ENCODE measurements around the gene ADAMTS17.
A peak's percentile ranks its signal among the peaks of the same experiment; 100 is the strongest.

Gene ADAMTS17

DNA sequence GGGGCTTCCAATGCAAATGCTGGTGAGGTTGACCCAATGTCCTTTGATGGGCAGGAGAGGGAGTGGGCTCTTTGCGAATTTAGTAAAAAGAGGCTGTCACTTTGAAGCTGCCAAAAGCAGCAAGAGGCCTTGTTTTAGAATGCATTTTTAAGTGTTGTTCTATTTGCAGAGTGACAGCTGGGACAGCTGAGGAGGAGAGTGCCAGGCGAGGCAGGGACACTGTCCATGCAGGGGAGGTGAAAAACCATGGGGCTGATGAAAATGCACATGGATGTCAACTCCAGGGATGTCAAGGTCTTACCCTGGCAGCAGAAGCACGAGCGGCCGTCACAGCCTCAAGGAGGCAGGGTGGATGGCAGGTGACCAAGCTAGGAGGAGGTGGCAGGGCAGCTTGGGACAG, 279.8 kb downstream of the ADAMTS17 start:
- DNase-seq: no peak

DNA sequence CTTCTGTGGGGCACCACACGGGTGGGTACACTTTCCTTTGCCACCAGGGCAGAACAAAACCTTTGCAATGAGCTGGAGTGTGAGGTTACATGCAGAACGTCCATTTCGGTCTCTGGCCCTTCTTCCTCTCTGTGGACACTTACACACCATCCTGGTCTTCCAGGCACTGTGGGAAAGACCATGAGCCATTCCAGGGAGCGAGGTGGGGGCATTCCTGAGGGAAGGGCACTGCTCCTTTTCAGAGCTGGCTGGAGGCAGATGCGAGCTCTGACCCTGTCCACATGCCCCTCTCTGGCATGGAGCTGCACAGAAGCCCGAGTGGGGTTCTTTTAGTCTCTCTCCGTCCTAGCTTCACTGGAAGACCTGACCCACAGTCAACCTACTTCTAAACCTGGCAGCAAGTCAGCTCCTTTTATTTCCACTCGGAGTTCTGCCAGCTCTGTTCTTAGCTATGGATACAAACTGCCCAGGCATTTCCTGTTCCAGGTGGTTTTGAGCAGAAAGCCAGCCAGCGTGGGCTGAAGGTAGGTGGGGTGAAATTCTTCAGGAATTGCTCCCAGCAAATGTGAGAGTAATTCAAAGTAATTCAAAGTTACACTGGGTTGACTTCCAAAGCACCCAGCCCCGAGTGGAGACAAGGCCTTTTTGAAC, 281.4 kb downstream of the ADAMTS17 start:
- DNase-seq: peak in 1 of 2 experiments; percentile 39

DNA sequence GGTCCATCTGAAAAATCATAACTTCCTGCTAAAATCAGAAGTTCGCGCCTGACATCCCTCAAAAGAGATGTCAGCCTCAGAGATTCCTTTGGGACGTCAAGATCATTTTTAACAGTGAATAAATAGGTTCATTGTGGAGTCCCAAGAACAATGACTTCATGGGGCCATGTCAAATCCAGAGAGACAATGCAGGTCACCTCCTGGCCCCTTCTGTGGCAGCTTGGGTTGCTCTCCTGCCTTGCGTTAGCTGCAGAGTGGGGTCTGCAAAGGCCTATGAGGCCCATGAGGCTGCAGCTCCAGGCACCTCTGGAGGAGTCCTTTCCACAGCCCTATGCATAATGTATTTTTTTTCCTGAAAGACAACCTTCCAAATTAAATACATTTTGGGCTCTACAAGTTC, 282.3 kb downstream of the ADAMTS17 start:
- DNase-seq: no peak

DNA sequence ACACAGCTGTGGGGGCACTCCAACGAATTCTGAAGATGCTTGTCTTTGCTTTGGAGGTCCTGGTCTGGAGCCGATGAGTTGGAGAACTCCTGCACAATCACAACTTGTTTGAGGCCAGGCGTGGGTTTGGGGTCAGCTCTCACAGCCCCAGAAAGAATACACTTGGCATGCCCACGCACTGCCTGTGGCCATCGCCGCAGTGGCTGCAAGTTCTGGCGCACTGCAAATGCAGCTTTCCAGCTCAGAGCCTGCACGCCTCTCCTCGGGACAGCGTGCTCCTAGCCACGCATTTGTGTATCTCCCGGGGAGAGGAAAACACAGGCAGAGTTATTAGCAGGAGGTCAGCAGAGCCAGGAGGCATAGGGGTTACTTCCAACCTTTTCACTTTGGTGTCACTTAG, 282.7 kb downstream of the ADAMTS17 start:
- no peak for DNase-seq

DNA sequence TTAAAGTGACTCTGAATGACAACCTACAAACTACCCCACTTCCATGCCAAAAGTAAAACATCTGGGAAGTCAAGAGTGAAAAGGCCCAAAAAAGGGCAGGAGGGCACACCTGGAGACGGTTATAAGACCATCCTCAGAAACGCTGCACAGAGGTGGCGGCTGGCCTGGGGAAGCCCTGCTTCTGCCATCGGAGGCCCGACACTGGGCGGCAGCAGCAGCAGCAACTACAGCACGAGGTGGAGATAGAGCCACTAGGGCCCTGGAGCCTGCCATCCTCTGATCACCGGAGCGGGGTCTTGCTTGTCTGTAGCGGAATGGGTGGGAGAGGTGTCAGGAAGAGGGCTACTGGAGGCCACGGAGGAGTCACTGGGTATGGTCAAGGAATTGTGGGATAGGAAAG, 283.3 kb downstream of the ADAMTS17 start:
- DNase-seq: no peak

DNA sequence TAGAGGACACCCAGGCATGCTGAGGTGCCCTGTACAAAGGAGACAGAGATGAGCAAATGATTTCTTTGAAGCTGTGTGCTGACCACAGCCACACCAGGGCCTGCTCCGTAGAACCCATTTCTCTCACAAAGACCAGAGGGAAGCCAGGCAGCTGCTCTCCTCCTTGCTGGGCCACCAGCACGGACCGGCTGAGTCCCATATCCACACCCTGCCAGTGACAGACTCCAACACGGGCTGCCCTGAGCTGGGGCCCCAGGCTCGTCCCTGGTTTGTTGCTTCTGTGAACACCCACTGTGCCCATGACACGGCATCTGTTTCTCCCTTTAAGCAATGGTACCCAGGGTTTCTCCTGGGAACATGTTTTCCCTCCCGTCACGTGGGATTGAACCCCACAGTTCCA, 284.5 kb downstream of the ADAMTS17 start:
- no peak for DNase-seq

DNA sequence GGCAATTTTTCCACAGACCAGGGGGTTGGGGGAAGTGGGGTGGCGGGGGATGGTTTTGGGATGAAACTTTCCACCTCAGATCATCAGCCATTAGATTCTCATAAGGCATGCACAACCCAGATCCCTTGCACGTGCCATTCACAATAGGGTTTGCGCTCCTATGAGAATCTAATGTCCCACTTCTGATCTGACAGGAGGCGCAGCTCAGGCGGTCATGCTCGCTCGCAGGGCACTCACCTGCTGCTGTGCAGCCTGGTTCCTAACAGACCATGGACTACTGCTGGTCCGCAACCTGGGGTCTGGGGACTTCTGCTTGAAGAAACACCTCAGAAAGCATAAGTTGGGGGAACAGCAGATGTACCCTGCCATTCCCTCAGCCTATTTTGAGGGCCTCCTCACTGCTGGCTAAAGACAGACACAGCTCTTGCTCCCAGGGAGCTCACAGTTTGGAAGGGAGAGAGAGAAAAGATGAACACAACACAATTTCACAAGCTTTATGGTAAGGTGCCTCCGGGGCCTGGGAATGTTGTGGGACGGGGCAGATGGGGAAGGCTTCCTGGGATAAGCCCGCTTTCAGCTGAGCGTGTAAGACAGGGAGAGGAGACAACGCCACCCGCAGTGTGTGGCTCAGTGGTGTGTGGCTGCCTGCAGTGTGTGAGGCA, 285.2 kb downstream of the ADAMTS17 start:
- no peak for DNase-seq

DNA sequence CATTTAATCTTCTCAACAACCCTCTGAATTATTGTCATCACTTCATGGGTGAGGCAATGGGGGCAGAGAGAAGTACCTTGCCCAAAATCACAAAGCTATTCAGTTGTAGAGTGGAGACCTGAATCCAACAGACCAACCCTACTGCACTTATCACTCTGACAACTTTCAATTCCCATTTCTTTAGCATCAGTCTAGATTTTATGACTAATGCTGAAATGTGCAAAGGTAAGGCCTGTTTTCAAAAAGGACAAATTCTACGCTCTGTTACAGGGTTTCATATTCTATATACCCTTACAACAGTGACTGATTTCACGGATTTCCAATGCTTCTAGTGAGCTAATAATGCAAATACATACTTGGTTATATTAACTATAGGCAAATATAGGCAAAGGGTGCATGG, 286.0 kb downstream of the ADAMTS17 start:
- DNase-seq: no peak

DNA sequence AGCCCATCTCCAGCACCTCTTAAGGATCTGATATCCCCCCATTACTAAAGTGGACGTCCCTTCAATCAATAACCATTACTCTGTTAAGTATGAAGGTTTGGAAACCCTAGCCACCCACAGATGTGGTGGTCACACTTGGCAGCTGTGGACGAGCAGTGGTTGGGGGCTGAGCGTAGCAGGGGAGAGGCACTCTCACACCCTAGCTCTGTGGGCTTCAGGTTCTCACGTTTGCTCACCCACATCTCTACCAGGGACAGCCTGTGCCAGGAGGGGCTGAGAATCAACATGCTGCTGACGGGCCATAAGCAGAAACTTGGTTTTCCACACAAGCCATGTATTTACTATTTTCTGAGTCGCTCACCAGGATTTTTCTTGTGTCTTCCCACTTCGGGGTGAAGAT, 287.2 kb downstream of the ADAMTS17 start:
- DNase-seq: no peak

DNA sequence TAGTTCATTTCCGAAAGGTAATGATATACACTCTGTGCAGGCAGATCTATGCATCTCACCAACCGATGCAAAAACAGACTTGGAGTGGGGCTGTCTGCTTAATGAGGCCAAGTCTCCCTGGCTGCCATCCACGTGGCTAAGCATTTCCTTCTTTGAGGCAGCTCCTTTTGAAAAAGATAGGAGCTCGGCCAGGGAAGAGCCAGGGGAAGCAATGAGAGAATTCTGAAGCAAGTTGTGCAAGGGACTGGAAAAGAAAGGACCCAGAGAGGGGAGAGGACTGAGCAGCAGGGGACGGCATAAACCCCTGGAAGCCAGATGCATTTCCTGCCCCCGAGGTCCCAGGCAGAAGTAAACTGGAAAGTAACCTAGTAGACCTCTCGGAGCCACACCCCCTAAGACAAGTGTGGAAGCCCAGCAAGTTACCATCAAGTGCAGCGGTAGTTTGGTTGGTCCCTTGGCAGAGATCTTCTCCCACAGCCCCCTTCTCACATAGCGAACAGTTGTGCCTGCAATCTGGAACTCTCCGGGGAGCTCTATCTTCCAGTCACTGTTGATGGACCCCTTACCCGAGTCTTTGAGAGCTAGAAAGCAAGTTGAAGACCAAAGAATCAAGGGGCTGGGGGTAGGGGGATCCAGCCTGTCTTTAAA, 288.2 kb downstream of the ADAMTS17 start:
- no peak for DNase-seq

DNA sequence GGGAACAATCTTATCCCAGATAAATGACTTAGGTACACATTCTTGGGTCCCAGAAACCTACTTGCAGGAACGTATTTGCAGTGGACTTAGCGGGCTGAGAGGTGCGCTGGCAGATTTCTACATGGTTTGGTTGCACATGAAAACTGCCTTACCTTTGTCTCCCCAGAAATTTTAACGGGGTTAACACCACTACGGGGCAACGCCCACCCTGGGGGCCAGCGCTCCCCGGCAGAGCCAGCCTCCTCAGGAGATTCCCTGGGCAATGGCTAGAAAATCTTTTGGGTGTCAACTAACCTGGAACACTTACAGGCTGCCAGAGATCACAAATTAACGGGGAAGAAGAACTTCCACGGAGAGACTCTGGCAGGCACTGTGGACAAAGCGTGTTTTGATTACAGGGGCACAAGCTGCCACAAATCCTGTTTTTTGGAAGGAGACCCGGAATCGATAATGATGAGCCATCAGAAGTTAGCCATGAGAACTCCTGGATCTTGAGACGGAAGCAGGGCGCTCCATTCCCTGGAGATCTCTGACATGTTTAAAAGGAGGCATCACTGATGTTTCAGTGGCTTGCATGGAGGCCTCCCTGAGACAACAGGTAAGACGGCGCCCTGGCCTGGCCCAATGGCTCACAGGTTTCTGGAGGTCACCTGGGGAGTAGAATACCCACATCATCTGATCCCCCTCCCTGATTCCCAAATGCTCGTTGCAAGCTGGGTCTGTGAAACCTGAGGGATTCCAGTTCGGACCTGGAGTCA, 288.9 kb downstream of the ADAMTS17 start:
- DNase-seq: no peak

DNA sequence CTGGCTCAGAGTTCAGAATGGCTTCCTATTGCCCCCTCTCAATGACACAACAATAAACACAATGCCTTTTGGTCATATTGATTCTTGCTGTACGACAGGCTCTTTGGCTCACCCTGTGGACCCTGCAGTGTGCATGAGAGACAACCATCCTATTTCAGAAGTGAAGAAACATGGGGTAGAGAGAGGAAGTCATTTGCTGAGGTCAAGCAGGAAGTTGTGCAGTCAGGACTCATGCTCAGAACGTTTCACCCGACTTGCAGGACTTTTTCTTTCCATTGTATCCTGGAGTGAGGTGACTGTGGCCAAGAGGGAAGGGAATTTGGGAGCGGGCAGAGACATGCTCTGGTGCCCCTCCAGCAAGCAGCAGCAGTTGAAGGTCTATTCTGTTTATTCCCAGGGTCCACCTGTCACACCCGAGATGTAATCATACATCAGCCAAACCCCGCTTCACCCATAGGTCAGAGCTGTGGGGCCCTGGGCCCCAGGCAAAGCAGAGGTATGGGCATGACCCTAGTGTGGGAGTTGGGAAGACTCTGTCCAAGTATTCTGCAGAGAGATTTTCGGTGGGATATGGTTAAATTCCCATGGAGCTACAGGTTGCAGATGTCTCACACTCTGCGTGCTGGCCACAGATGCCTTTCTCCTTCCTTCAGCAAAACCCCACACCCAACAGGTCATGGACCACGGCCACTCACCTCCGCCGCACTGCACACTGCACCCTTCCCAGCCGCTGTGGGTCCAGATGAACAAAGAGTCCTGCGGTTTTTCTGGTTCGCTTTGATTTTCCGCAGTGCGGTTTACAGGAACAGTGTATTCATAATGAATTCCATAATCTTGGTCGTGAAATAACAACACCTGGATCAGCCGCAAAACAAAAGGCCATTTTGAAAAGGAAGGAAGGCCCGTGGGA, 290.6 kb downstream of the ADAMTS17 start:
- no peak for DNase-seq

DNA sequence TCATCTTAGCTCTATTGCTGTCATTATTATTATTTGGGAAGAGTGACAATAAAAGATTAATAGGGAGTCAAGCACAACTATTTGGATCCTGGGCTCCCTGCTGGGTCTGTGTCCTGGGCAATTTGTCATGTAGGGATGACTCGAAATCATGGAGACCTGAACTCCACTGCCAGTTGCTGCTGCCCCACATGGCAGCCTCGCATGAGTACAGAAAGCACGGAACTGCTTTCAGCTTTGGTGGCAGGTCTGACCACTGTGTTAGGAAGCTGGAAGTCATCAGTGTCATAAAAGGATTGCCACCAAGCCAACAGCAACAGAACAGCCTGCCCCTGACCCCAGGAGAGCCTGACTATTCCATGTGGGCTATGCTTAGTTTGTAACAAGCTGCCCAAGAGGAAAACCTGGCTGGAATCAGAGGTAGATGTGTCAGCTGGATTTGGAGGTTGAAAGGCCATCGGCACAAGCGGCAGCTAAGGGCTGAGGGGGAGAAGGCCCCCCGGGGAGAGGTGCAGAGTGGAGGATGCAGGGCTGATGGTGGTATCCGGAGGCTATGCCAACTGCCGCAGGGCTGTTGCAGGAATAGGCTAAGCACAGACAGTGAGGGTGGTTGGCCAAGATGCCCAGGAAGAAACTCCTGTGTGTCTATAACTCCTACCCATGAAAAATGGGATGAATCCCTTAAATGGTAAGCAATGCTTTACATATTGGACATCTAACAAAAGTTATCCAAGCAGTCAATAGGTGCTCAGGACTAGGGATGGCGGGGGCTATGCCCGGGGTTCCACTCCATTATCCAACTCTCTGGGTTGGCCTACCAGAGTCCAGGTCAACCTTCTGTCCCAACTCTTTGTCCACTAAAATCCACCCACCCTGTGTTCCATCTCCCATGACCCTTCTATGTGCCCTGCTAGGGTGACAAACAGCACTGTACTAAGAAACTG, 291.6 kb downstream of the ADAMTS17 start:
- no peak for DNase-seq

DNA sequence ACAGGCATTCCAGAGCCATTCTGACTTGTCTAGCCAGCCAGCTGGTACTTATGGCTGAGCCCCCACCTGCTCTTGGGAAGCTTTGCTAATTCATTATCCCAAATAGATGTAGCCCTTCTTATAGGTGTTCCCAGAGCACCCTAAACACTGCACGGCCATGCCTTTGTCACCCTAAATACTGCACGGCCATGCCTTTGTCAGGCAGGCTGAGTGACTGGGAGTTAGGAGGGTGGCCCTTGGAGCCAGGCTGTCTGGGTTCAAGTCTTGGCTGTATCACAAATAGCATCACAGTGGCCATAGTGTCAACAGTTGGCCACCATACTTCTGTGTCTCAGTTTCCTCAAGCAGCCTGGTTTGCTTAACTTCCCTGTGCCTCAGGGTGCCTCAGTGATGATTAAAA, 292.3 kb downstream of the ADAMTS17 start:
- no peak for DNase-seq

DNA sequence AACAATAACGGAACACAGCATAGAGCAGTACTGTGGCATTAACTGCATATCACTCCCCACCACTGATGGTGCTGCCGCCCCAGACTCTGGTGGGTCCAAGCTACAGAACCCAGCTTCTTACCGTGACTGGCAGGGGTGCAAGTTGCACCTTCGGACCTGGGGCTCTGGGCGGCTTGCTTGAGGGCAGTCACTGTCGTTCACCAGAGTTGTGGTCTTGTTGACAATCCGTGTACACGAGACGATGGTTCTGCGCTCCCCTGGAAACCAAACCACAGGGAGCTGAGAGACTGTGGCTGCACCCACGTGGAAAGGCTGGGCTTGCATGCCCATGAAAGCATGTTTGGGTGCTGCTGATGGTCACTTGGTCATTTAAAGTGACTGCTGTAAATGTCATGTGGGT, 293.0 kb downstream of the ADAMTS17 start:
- no peak for DNase-seq

DNA sequence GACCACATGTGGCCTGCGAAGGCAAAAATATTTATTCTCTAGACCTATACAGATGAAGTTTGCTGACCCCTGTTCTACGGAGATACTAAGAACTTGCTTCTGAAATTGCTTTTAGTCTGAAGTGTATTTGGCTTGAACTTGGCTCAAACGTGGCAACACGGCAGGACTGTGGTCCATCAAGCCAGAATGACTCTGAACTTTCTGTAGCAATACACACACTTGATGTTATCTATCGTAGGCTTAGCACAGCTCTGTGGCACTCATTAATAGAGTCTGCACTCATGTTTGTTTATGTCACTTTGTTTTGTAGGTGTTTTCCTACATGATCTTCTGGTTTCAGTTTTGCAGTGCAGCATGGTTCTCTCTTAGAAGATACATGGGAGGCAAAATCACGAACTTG, 298.1 kb downstream of the ADAMTS17 start:
- peak in 1 of 2 experiments; percentile 44 for DNase-seq

DNA sequence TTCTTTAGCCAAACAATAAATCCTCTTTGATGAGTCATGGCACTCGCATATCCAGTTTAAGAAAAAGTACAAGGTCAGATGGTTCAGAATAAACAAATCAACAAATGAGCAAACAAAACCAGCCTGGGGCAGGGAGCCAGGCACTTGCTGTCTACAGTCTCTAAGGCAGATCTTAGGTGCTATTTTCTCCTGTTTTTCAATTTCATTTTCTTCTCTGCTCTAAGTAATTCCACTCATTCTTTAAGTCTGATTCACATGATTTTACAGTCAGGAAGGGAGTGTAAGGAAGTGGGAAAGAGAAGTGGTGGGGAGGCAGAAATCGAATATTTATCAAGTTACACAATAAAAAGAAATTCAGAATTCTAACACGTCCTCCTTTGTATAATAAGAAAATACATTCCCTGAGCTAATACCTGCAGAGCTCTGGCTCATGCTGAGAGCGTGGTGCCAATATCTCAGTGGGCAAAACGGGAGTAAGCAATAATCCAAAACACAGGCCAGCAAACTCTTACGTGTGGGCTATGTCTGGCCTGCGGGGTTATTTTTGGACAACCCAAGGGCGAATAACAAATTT, 298.6 kb downstream of the ADAMTS17 start:
- peak; percentile 55 to 93 for DNase-seq

DNA sequence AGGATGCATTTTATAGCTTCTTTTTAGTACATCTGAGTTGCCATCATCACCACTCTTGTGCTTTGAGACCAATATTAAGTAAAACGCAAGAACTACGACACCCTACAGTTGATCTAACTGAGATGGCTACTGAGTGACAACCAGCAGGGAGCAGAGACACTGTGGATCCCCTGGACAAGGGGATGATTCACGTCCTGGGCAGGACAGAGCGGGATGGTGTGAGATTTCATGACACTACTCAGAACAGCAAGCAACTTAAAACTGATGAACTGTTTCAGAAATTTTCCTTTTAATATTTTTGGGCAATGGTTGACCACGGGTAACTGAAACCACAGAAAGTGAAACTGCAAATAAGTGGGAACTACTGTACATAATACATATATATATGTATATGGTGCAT, 299.2 kb downstream of the ADAMTS17 start:
- DNase-seq: peak; percentile 30 to 56

DNA sequence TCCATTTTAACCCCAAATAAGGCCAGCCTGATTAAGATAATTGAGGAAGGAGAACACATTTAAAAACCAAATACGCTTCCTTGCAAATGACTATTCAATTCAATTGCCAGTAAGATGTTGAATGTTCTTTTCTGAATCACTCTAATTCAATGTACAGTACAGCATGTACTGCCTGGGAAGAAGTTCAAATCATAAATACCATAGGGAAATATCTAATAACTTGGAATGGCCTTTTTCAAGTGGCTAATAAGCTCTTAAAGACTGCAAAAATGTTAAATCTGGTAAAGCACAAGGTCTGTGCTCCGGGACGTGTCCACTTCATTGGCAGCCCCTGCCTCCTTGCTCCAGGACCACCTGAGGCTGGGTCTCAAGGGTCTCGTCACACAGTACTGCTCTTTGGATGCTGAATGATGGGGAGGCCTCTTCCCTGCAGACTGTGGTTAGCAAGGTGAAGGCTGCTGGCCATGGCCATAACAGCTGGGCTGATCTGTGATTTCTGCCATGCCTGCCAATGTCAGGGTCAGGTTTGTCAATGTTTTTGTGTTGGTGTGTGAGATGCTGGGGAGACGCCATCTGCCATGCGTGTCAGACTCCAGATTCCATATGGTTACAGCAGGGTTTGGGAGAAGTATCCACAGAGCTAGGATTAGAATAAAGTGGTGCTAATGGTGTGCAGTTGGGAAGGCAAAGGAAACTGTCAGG, 300.5 kb downstream of the ADAMTS17 start:
- no peak for DNase-seq

DNA sequence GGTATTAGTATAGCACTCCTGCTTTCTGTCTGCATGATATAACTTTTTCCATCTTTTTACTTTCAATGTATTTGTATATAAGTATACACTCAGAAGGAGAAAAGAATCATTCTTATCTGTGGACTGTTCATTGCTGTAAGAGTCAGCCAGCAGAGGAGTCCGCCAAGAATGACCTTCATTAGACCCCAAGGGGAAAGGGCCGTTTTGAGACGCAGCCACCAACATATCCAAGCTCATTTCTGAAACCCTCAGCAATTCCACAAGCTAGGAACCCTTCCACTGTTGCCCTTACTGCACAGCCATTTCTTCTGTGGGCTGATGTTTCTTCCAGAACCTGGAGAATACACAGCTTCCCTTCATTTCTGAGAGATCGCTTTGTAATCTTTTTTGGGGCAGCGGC, 301.8 kb downstream of the ADAMTS17 start:
- DNase-seq: no peak

Data from SW 1271 (cell line).